Thyroid gland (tissue), 4 donors: ENCODE data around the gene MCOLN3.

ENCODE experiments used
- POLR2A ChIP-seq, 2 donors: fragments of 450-650 bp; IDR thresholded peaks; one replicate each; pipeline ENCODE4 v1.6.1; 2017; ENCODE audit warnings: antibody characterized with exemption in 2 of 2, mild to moderate bottlenecking in 2 of 2, moderate library complexity in 1 of 2
- TF ChIP-seq, protein P1 (sequence below), 6 experiments: fragments of 200-600 bp in 3 of 6; fragments of 450-650 bp in 3 of 6; sonication (generic) in 3 of 6; IDR thresholded peaks; one replicate each; pipeline ENCODE4 v1.5.1; 2016 to 2019; ENCODE audit warnings: antibody characterized with exemption in 6 of 6, mild to moderate bottlenecking in 2 of 6, inconsistent platforms in 1 of 6, moderate library complexity in 1 of 6

DNA sequence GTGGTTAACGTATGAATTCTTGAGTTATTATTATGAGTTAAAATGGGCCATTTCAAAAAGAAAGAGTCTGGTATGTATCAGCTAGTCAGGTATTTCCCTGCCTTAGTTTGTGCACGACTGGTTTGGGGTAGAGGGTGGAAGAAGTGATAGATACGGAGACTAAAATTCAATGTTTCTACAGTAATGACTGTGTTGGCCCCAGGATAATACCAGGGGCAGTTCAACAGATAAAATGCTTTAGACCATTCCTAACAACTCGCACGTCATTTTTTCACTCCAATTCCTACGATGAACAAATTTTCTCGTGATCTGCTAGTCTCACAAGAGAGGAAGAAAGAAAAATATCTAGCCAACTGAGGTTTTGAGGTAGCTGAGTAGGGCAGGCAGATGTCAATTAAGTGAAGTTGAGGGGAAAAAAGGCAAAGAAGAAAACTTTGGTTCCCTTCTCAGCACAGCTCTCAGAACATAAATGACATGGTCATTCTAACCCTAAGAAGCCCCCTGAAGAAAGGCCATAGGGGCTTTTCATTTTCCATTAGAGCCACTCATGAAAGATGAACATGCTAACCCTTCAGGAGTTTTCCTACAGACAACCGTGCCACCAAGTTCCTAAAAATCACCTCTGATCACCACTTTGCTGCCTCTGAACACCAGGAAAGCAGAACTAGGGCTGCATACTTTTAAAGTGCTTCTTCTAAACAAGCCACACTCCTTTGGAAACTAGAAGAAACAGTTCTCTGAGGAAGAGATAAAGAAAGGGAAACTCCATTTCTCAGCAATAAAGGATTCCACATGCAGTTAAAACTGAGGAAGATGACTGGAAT, 57.0 kb downstream of the MCOLN3 start:
- TF ChIP-seq, protein P1, sequence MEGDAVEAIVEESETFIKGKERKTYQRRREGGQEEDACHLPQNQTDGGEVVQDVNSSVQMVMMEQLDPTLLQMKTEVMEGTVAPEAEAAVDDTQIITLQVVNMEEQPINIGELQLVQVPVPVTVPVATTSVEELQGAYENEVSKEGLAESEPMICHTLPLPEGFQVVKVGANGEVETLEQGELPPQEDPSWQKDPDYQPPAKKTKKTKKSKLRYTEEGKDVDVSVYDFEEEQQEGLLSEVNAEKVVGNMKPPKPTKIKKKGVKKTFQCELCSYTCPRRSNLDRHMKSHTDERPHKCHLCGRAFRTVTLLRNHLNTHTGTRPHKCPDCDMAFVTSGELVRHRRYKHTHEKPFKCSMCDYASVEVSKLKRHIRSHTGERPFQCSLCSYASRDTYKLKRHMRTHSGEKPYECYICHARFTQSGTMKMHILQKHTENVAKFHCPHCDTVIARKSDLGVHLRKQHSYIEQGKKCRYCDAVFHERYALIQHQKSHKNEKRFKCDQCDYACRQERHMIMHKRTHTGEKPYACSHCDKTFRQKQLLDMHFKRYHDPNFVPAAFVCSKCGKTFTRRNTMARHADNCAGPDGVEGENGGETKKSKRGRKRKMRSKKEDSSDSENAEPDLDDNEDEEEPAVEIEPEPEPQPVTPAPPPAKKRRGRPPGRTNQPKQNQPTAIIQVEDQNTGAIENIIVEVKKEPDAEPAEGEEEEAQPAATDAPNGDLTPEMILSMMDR (IDR thresholded peaks at IDR 0.05): no peak
- no peak for TF ChIP-seq POLR2A (IDR thresholded peaks at IDR 0.05)
